Effector CD8-positive, alpha-beta T cell (primary cell): ENCODE data around the gene PLEKHM3.

Source experiments
- DNase-seq: peaks from one replicate; lab custom pipeline; 2025; lab: John Stamatoyannopoulos, UW

PLEKHM3 gene

DNA sequence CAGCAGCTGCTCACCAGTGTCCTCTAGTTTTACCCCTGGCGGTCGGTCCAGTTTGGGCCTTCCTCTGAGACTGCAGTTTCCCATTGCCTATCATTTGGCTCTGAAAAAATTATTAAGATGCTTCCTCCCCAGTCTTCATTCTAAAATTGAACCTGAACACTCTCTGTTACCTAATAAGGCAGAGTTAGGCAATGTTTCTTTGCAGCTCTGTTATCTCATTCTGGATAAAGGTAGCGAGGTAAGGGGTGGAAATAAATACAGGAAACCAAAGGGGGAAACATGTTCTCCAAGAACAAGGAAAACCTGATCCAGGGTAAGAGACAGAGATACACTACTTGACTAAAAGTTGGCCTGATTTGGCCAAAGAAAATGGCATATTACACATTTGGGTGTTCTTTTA, 164.6 kb downstream of the PLEKHM3 start:
- no peak for DNase-seq

DNA sequence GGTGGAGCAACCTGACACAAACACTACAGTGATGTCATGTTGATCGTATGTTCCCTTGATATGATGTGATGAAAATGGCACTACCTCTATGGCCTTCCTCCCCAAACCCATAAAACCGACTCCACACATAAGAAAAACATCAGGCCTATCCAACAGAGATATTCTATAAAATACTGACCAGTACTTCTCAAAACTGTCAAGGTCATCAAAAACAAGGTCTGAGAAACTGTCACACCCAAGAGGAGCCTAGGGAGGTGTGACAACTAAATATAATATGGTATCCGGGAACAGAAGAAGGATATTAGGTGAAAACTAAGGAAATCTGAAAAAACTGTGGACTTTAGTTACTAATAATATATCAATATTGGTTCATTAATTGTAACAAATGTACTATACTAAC, 169.7 kb downstream of the PLEKHM3 start:
- DNase-seq = no peak

DNA sequence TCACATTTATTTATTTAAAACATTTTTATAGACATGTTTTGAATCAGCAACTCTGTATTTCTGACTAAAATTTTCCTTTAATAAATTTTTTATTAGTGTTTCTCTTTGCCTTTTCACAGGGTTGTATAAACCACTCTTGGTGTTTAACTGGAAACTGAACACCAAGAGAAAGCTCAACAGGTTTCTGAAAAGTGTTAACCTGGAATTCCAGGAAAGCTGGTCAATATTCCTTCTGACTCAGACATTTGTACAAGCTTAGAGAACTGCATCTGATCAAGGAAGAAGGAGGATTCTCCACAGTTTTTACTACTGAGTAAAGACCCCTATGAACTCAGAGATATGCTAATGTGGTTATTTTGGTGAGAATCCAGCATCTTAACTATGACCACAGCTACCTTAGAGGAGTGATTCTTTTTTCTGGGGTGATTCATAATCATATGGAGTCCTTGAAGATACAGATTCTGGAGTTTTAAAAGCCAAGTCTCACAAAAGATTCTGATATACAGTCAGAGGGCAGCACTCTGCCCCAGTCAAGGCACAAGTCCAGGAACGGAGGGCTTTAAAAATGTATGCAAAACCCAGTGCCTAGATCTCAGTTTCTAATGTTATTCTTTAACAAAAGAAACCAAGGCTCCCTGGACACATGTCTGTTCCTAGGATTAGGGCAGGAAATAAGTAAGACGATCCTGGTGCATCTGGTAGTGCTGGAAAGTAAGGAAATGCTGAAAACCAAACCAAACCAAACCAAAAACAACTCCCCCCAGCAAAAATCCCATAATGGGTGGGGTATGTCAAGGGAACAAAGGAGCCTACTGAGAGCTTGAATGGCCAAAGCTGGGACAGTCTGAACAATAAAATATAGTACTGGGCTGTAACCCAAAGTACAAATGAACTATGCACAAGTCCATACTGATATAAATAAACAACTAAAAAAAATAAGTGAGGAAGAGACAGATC, 170.6 kb downstream of the PLEKHM3 start:
- DNase-seq = no peak

DNA sequence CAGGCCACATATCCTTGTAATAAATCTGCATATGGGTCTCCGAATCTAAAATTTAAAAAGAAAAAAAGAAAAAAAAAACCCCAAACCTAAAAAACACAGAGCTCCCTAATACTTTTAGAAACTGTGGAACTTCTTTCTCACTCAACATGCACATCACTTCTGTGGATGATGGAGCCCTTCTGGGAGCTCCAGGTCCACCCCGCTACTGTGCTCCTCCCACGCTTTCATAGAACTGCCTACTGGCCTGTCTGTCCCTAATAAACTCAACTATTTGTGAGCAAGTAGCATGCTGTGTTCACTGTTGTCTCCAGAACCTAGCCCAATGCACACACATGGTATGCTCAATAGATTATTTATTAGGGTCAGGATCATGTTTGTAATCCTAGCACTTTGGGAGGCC, 172.5 kb downstream of the PLEKHM3 start:
- DNase-seq = no peak

DNA sequence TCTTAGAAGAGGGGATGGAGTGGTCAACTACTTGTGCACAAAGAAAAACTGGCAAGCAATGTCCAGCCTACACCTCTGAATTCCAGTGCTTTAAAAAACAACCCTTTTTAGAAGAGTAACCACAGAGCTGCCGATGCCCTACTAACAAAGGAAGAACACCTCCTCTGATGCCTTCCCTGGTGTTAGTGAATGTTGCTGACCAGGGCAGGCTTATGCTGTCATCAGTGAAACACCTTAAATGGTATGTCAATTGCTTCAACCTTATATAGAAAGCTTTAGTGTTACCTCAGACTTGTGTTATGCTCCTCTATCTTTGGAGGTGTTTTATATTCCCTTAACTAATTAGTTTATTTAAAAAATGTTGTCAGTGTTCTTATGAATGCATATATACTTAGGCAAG, 175.9 kb downstream of the PLEKHM3 start:
- DNase-seq = no peak

DNA sequence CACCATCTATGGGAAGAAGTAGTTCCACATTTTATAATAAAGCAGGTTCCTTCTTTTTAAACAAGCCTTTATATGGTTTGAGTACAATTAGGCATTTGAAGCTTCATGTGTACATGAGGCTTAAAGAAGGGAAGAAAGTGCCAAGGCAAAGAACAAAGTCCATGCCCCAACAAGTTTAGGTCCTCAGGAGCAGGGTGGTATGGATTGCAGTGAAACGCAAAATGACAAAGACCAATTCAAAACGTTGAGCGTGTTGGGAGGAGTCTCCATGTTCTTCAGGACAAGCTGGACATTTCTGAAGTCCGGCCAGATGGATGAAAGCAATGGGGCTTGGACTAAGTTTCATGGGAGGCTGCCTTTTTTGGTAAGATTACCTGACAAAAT, 176.8 kb downstream of the PLEKHM3 start:
- no peak for DNase-seq

DNA sequence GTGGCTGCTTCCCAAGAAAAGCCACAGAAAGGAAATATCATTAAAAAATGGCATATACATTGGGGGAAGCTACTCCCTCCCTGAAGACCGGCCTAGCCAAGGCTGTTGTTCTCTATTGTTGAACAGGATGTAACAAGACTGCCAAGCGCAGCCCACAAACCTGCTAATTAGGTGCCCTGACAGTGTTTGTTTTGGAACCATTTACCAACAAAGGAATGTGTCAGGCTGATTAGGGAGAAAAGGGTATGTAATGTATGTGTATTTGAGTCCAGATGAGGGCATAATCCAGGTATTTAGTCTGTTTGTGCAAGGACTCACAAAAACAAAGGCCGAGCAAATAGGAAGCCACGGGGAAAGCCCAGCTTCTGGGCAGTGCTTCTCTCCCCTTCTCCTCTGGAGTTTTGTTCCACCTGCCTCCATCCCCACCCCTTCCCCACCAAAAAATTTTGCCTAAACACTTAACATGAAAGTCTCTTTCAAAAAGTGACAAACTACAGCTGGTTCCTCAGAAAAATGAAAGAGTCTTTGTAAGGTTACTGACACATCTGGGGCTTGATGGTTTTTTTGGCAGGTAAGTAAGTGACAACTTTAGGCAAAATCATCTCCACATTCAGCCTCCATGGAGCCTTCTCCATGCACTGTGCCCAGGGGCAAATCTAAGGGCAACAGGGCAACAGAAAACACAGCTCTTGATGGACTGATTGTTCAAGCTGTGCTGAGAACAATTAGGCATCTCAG, 177.4 kb downstream of the PLEKHM3 start:
- DNase-seq = no peak

DNA sequence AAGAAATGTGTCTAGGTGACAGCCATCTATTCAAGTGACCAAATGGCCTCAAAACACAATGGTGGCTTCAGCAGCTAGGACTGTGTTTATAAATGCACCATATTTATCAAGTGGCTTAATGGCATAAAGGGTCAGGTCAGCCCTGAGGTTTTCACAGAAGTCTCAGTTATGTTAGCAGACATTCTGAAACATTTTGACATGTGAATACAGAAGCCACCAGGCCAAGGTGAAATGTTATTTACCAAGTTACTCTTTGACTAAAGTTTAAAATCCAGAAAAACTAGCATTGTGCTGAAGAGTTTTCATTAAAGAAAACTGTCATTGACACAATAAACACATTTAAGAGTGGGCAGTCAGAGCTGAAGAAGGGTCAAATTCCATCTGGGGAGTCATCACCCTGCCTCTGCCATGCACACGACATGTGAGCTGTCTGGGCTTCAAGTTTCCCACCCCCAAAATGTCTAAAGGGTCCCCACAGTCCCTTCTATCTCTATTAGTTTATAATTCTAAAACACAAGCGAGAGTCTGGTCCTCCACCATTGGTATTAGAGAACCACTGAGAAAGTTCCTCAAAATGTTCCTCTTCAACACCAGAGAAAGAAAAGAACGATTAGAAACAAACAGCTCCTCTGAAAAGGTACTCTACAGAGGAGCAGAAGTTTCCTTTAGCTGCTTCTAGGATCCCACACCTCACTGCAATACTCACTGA, 178.1 kb downstream of the PLEKHM3 start:
- DNase-seq = no peak

DNA sequence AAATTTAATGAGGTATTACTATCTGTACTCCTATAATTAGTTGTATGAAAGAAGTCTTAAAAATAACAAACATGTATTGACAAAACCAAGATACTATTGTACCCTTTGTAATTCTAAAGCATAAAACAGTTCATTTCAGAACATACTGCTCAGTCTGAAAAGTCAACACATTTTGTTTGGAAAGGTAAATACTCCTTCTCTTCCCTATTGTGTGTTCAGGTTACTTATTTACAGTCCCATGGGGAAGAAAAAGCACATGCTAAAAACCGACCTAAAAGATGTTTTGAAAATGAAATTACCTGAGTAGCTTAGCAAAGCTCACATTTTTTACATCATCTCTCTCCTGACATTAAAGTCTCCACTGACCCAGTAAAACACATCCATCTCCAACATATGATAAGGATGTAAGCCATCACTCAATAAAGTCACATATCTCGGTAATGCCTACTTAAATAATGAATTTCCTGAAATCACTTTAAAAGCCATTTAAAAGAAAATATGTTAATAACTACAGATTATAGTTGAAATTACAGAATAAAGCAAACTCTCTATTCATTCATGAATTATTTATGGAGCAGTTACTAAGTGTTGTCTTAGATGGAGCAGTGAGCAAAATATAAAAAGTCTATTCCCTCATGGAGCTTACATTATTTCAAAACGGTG, 180.0 kb downstream of the PLEKHM3 start:
- DNase-seq = no peak

DNA sequence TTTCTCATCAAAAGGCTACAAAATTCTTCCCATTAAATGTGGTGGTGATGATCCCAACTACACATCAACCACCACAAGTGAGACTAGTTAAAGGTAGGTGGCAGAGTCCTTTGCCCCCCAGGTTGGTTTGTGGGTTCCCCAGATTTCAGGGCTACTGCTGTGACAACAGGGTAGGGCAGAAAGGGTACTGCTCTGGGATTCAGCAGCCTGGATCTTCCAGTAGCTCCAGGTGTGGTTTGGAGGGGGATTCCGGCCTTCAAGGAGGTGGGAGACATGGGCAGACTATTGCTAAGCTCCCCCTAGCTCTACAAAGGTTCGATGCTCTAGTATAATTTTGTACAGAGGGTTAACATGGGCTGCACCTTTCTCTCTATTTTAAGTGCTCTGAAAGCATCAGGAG, 180.7 kb downstream of the PLEKHM3 start:
- DNase-seq = no peak

DNA sequence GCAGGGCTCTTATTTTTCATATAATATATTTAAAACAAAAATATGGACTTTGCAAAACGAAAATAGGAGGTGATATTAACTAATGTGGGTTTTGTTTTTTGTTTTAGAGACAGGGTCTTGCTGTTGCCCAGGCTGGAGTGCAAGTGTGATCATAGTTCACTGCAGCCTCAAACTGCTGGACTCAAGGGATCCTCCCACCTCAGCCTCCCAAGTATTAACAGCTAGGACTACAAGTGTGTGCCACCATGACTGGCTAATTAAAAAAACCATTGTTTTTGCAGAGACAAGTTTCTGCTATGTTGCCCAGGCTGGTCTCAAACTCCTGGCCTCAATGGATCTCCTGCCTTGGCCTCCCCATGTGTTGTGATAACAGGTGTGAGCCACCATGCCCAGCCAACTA, 185.2 kb downstream of the PLEKHM3 start:
- no peak for DNase-seq

DNA sequence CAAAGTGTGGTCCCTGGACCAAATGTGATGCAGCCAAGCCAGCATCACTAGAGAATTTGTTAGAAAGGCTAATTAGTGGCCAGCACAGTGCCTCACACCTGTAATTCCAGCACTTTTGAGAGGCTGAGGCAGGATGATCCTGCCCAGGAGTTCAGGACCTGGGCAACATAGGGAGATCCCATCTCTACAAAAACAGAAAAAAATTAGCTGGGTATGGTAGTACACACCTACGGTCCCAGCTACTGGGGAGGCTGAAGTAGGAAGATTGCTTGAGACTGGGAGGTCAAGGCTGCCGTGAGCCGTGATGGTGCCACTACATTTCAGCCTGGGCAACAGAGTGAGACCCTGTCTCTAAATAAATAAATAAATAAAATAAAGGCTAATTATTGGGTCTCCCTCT, 185.8 kb downstream of the PLEKHM3 start:
- DNase-seq = no peak

DNA sequence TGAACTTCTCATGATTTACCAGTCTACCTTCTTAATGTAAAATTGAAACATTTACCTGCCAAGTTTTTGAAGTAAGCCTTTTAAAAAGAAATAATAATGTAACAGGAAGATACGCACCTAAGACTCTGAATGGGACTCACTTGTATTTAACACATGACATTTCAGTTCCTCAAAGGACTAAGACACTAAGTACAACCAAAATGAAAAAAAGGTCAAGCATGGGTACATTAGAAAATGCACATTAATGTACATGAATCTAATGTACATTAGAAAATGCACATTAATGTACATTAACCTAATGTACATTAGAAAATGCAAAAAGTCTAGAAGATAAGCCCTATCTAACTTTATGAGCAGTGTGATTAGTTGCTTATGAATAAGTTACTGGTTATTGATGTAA, 186.3 kb downstream of the PLEKHM3 start:
- no peak for DNase-seq

DNA sequence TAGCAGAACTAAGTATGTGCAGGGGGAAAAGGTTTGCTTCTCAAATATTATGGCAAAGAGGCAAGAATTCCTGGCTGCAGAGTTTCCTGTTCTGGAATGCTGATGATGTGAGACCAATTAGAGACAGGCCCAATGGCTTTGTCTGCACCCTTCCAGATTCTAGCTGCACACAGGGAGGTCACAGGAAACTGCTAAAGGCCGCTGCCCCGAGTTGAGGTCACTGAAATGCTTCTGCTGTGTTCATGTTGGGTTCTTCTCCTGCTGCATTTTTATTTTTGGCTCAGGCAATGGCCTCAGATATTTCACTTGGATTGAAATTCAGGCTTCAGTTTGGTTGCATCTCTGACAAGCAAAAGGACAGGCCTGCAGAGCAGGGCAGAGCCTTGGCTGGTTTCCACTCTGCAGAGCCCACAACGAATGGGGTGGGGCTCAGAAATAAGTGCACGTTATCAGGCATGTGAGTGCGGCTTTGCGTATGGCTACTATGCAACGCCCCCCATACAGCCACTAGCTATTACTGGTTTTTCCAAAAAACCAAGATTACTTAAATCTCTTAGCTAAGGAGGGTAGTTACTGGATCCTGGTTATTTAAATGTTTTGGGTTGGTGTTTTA, 188.7 kb downstream of the PLEKHM3 start:
- no peak for DNase-seq

DNA sequence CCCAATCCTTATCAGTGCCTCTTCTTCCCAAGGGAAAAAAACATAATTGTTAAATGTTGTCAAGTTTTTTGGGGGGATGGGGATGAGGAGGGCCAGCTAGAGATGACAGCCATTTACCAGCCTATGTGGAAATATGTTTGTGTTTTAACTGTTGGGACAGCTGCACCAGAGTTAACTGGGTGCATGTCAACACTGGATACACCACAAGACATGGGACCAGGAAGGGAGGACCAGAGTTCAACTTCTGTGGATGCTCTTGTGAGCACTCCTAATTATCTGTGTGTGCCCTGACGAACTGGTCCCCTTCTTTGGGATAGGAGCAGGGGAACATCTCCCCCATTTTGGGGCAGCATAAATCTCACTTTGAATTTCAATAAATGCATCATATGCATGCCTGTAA, 189.5 kb downstream of the PLEKHM3 start:
- no peak for DNase-seq

DNA sequence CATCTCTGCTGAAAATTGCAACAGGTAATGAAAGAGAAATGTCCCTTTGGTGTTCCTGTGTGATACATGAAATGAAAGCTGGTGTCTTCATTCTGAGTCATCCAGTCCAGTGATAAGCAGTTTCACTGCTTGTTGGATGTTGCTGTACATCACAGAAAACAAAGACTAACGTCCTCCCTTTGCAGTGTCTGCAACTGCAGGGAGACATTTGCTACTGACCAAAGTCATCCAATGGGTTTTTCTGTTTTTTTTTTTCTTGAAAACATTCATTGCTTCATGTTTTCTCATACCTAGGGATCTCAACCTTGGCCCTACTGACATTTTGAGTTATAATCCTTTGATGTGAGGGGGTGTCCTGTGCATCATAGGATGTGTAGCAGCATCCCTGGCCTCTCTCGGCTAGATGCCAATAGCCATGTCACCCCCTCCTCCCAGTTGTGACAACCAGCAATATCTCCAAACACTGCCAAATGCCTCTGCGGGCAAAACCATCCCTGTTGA, 192.0 kb downstream of the PLEKHM3 start:
- DNase-seq = no peak

DNA sequence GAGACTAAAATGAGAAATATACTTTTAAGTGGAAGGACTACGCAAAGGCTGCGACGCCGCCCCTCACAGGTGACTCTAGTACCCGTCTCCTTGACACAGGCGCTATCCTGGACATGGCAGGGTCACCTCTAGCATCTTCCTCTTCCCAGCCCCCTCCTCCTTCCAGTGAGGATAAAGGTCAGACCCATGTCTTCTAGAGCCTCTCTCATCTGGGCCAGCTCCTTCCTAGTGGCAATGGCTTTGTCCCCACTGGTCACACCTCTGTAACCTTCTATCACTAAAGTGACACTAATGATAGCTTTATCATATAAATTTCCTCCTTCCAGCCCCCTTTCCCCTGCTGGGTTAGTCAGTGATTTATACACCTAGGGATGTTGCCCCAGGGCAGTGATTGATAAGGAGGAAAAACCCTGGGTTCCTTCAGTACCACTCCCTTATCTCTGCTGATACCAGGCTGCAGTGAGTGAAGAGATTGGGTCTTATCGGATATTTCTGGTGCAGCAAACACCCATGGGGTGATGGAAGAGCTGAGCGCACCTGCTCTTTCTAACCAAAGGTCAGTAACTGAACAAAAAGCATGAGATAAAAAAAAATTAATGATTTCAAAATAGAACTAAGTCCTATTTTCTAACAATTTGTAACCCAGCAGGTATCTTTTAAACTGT, 193.6 kb downstream of the PLEKHM3 start:
- DNase-seq = no peak

DNA sequence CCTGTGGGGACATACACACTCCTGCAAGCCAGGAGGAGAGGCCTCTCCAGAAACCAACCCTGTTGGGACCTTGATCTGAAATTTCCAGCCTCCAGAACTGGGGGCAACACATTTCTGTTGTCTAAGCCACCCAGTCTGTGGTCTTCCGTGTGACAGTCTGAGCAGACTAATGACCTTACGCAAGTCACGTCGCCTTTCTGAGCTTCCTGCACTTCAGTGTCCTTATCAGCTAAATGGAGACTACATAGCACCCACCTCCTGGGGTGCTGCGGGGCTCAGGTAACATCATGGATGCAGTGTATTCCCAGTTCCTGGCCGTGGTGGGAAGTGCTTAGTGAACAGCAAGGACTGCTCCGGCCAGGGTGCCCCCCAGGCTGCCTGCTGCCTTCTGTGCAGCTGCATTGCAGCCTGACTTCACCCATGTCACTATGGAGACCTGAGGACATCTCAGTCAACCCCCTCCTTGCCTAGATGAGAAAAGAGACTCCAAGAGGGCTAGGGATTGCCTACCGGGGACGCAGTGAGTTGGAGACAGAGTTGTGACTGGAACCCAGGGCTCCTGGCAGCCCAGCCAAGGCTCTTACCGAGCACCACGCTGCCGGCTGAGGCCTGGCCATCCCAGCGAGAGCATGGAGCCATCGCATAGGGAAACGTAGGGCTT, 194.4 kb downstream of the PLEKHM3 start:
- no peak for DNase-seq

DNA sequence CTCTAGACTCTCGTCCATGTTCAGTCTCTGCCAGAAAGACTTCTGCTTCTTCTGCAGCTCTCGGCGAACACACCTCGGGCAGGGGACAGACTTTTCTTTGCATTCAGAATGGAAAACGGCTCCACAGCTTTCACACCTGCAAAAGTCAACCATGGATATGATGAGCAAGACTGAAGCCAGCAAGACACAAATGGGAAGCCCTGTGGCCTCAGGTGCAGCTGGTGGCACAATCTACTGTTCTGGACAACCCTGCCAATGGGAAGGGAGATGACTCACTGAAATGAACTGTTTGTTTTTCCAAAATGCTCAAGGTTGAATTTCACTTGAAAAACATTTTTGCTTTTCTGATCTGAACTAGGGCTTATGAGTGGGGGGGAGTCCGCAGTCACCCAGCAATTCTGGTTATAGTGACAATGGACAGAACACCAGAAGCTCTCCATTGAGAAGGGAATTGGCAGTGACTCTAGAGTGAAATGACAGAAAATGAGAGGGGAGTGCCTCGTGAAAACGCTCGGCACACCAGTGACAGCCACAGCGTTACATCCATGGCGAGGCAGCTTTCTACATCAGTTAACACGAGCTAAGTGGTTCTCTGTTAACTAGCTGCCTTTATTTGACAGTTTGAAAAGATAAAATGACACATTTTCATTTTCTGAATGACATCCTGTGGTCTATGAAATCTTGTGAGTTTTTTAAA, 196.8 kb downstream of the PLEKHM3 start:
- DNase-seq = no peak

DNA sequence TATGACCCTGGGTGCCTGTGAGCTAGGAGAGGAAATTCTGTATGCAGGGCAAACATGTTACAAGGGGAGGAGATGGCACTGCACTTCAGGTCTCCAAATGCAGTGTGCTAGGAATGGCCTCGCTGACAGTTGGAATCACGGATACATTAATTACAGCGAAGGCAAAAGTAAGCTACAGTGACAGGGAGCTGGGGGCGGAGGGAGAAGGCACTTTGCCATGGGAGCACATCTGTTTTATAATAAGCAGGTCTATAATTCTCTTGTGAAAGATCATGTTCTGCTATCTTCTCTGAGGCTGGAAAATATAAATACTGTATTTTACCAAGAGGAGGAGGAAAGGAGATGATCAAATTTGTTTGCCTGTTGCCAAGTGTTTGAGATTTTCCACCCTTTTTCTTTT, 199.3 kb downstream of the PLEKHM3 start:
- no peak for DNase-seq
